Pulmonary artery endothelial cell (primary cell): ENCODE results near the gene SLC47A2. TPM values are rescaled to one million over a fixed set of nuclear protein-coding genes. Genes with fewer than 3 reads are reported as not detected.
"Not testable (repeated sequence)": the region's sequence is repeated elsewhere in the genome, so short reads cannot be mapped to it uniquely, and the experiment has no call there.

Experiments used
- DNase-seq: peaks from one replicate; pipeline ENCODE4 v3.0.0-alpha.2; 2011; ENCODE audit warnings: low read depth, low spot score
- total RNA-seq: library from RNA; depleted of rRNA; stranded (reverse); fragments of >200 nt; gene quantifications from 2 replicates; pipeline ENCODE4 v1.2.3, GENCODE V29; 2014

Gene SLC47A2
- total RNA-seq, 1 donor from 2014 or later = not detected

GRCh38 chr17:19708431-19709175 lies 7.8 kb downstream of the SLC47A2 start:
- no peak for DNase-seq

- DNase-seq = no peak
Observed at GRCh38 chr17:19707728-19708221, 8.6 kb downstream of the SLC47A2 start.

- no peak for DNase-seq
Observed at GRCh38 chr17:19706791-19707727, 9.3 kb downstream of the SLC47A2 start.

GRCh38 chr17:19705771-19706770 lies 10.3 kb downstream of the SLC47A2 start:
- no peak for DNase-seq

- DNase-seq = no peak
Observed at GRCh38 chr17:19705201-19705600, 11.2 kb downstream of the SLC47A2 start.

- no peak for DNase-seq
Observed at GRCh38 chr17:19703828-19704613, 12.4 kb downstream of the SLC47A2 start.

- no peak for DNase-seq
Observed at GRCh38 chr17:19703106-19703827, 13.1 kb downstream of the SLC47A2 start.

- no peak for DNase-seq
Observed at GRCh38 chr17:19702217-19702641, 14.2 kb downstream of the SLC47A2 start.

GRCh38 chr17:19686400-19687090 lies 29.8 kb downstream of the SLC47A2 start:
- no peak for DNase-seq

- DNase-seq = not testable (repeated sequence)
Observed at GRCh38 chr17:19684909-19685580, 31.3 kb downstream of the SLC47A2 start.

- DNase-seq = no peak
Observed at GRCh38 chr17:19683117-19683516, 33.3 kb downstream of the SLC47A2 start.

GRCh38 chr17:19678581-19679453 lies 37.6 kb downstream of the SLC47A2 start:
- DNase-seq = no peak

GRCh38 chr17:19677736-19678379 lies 38.5 kb downstream of the SLC47A2 start:
- DNase-seq = no peak

- no peak for DNase-seq
Observed at GRCh38 chr17:19676896-19677295, 39.5 kb downstream of the SLC47A2 start.

- no peak for DNase-seq
Observed at GRCh38 chr17:19673623-19674022, 42.8 kb downstream of the SLC47A2 start.

- DNase-seq = no peak
Observed at GRCh38 chr17:19672009-19672750, 44.2 kb downstream of the SLC47A2 start.
